GM12878 (cell line): Measurements from ENCODE around the gene MGAT4C. TPM values are rescaled to one million over a fixed set of nuclear protein-coding genes. Genes with fewer than 3 reads are reported as not detected.

Experiments used
- ATAC-seq: fragments of 200-7000 bp; cut with Tn5 transposase; 3 replicates; pipeline ENCODE4 v1.9.1; 2020; ENCODE audit warnings: mild to moderate bottlenecking, moderate library complexity
- BruUV-seq: library from RNA; stranded (reverse); fragments of 400-500 nt; replicated peaks from 2 replicates; lab custom pipeline; 2021; lab: Mats Ljungman, UMichigan
- CTCF ChIA-PET: fragments of 300-600 bp; sonication (Branson Sonifier 250); formaldehyde crosslinking; extraction: SDS; loops from one replicate; lab custom pipeline; 2021; ENCODE audit warnings: inconsistent platforms; lab: Yijun Ruan, JAX
- POLR2A ChIA-PET: fragments of 350-600 bp; formaldehyde crosslinking; extraction: SDS; loops from one replicate; lab custom pipeline; 2021; ENCODE audit warnings: inconsistent platforms; lab: Charles Lee
- RAD21 ChIA-PET: fragments of 300-600 bp; sonication (Branson Sonifier 250); formaldehyde crosslinking; loops from one replicate; lab custom pipeline; 2023; ENCODE audit warnings: antibody characterized with exemption; ENCODE audit not compliant: unreplicated experiment; lab: Charles Lee
- SMC1A ChIA-PET: fragments of 300-600 bp; sonication (Branson Sonifier 250); formaldehyde crosslinking; loops from one replicate; lab custom pipeline; 2023; ENCODE audit not compliant: unreplicated experiment, uncharacterized antibody; lab: Charles Lee
- DNase-seq: peaks from one replicate; pipeline ENCODE4 v3.0.0-alpha.2; 2011; ENCODE audit warnings: low read depth, low spot score
- FAIRE-seq: peaks from 3 replicates; lab custom pipeline; 2011; peaks lifted over from hg19 to GRCh38; lab: Jason Lieb, UNC
- H2AFZ ChIP-seq: 2 replicates; pipeline ENCODE4 v1.6.0; 2011; ENCODE audit warnings: low read depth, low read length, control low read depth; ENCODE audit not compliant: control insufficient read depth
- H3K27ac ChIP-seq: 2 replicates; pipeline ENCODE4 v1.5.1; 2011; ENCODE audit warnings: control low read depth; ENCODE audit not compliant: control insufficient read depth, insufficient read depth
- H3K27me3 ChIP-seq, 2 experiments: replicated peaks in 1 of 2; 2 replicates each; pipeline versions ENCODE4 v1.6.0 to v1.6.1; 2011; ENCODE audit warnings: low read length in 1 of 2; ENCODE audit not compliant: control insufficient read depth in 2 of 2, insufficient read depth in 2 of 2
- H3K36me3 ChIP-seq, 2 experiments: 2 replicates each; pipeline ENCODE4 v1.5.1; 2011; ENCODE audit warnings: low read length in 1 of 2; ENCODE audit not compliant: control insufficient read depth in 2 of 2, insufficient read depth in 2 of 2
- H3K4me1 ChIP-seq: 2 replicates; pipeline ENCODE4 v1.6.1; 2011; ENCODE audit warnings: mild to moderate bottlenecking, low read length, moderate library complexity, mixed read lengths; ENCODE audit not compliant: control insufficient read depth, insufficient read depth
- H3K4me2 ChIP-seq: 2 replicates; pipeline ENCODE4 v1.6.0; 2011; ENCODE audit warnings: control low read depth; ENCODE audit not compliant: control insufficient read depth, insufficient read depth
- H3K4me3 ChIP-seq: fragments of 200-600 bp; sonication (generic); 2 replicates; pipeline ENCODE4 v1.5.1; 2016
- H3K79me2 ChIP-seq: 2 replicates; pipeline ENCODE4 v1.6.0; 2011; ENCODE audit warnings: low read length; ENCODE audit not compliant: control insufficient read depth, insufficient read depth
- H3K9ac ChIP-seq: 2 replicates; pipeline ENCODE4 v1.8.0; 2011; ENCODE audit warnings: low read length, control low read depth, mixed read lengths; ENCODE audit not compliant: control insufficient read depth, insufficient read depth
- H3K9me3 ChIP-seq: replicated peaks from 3 replicates; pipeline ENCODE4 v1.5.1; 2011; ENCODE audit warnings: mild to moderate bottlenecking, low read length; ENCODE audit not compliant: control insufficient read depth, insufficient read depth
- H4K20me1 ChIP-seq: 2 replicates; pipeline ENCODE4 v1.6.0; 2011; ENCODE audit not compliant: control insufficient read depth, insufficient read depth
- HDGF ChIP-seq: fragments of 450-650 bp; IDR thresholded peaks from 2 replicates; pipeline ENCODE4 v1.6.1; 2016; ENCODE audit warnings: antibody characterized with exemption
- POLR2AphosphoS2 ChIP-seq: IDR thresholded peaks from 2 replicates; pipeline ENCODE4 v1.6.1; 2011; ENCODE audit warnings: low read depth, mild to moderate bottlenecking, low read length, improper control_type of control experiment, moderate library complexity
- SUZ12 ChIP-seq: fragments of 200-600 bp; sonication (generic); IDR thresholded peaks from one replicate; pipeline ENCODE4 v1.6.1; 2018; ENCODE audit warnings: antibody characterized with exemption, mild to moderate bottlenecking; ENCODE audit not compliant: unreplicated experiment
- TBL1XR1 ChIP-seq: IDR thresholded peaks from 2 replicates; pipeline ENCODE4 v1.6.1; 2012; ENCODE audit warnings: low read depth, low read length, improper control_type of control experiment
- ZBED1 ChIP-seq: IDR thresholded peaks from 2 replicates; pipeline ENCODE4 v1.6.1; 2016; ENCODE audit warnings: borderline replicate concordance
- ZNF207 ChIP-seq: fragments of 450-650 bp; IDR thresholded peaks from 2 replicates; pipeline ENCODE4 v1.6.1; 2014; ENCODE audit warnings: antibody characterized with exemption, mild to moderate bottlenecking, borderline replicate concordance
- WGBS: methylation state at CpG from one replicate; pipeline ENCODE4 v1.1.6; 2016; ENCODE audit warnings: low lambda C conversion rate; ENCODE audit not compliant: insufficient replicate concordance, insufficient coverage; ENCODE audit errors: missing lambda C conversion rate; 5-methylcytosine and 5-hydroxymethylcytosine counted together
- in situ Hi-C: fragments of 300-500 bp; cut with MboI; formaldehyde crosslinking; loops from 9 replicates; pipeline ENCODE4 v1.14.3; 2018; ENCODE audit warnings: mixed read lengths
- intact Hi-C: fragments of 100-400 bp; cut with micrococcal nuclease; formaldehyde crosslinking; loops from one replicate; pipeline ENCODE4 v1.14.2; 2022; ENCODE audit not compliant: unreplicated experiment
- polyA plus RNA-seq, 11 experiments: library from polyadenylated mRNA; depleted of rRNA in 4 of 11; unstranded in 6 of 11; stranded (reverse) in 5 of 11; fragments of >200 nt; fragmentation: Nextera tagmentation in 4 of 11; fragmentation: Illumina TruSeq in 1 of 11; extraction: Ambion mirVana in 4 of 11; extraction: Trizol in 1 of 11; gene quantifications; 1 replicate in 1 of 11; 2 replicates in 10 of 11; pipeline versions ENCODE4 v1.2.1 to v1.2.3, GENCODE V29; 2011 to 2016; ENCODE audit warnings: inconsistent platforms in 2 of 11, missing spikeins in 2 of 11, low read depth in 1 of 11
- total RNA-seq, 4 experiments: library from RNA; depleted of rRNA in 3 of 4; stranded (reverse); fragments of >200 nt in 3 of 4; fragmentation: Illumina TruSeq in 1 of 4; extraction: Trizol in 1 of 4; gene quantifications; 2 replicates each; pipeline versions ENCODE4 v1.2.1 to v1.2.3, GENCODE V29; 2013 to 2021
- TF ChIP-seq, protein P1 (sequence below): fragments of 450-650 bp; IDR thresholded peaks from 2 replicates; pipeline ENCODE4 v1.6.1; 2018; ENCODE audit warnings: borderline replicate concordance, mild to moderate bottlenecking; ENCODE audit not compliant: partially characterized antibody
- TF ChIP-seq, protein P2 (sequence below): fragments of 450-650 bp; formaldehyde crosslinking; IDR thresholded peaks from 2 replicates; pipeline ENCODE4 v1.5.0; 2022; ENCODE audit warnings: mild to moderate bottlenecking, missing genetic modification characterization

Gene MGAT4C
- total and polyA plus RNA-seq, 10 of the 15 experiments (the other 5 are each of a cell fraction or from before 2014, with no cell fraction given): not detected

GRCh38 chr12:86261578-86261977, 5.4 kb upstream of the MGAT4C start:
- H3K36me3 ChIP-seq: no peaks in the 10 kb centered on the region
- H3K27me3 ChIP-seq: no peaks in the 10 kb centered on the region
- no peak overlapping the region for H3K4me3 ChIP-seq
- no peaks in the 10 kb centered on the region for H3K9me3 ChIP-seq
- ChIA-PET SMC1A (no interaction called here), CTCF (no interaction called here), POLR2A (no interaction called here), RAD21 (no interaction called here)
- TF ChIP-seq POLR2AphosphoS2 (no peak), SUZ12 (no peak), ZBED1 (no peak), TBL1XR1 (no peak), HDGF (no peak), ZNF207 (no peak)
- TF ChIP-seq, protein P1, sequence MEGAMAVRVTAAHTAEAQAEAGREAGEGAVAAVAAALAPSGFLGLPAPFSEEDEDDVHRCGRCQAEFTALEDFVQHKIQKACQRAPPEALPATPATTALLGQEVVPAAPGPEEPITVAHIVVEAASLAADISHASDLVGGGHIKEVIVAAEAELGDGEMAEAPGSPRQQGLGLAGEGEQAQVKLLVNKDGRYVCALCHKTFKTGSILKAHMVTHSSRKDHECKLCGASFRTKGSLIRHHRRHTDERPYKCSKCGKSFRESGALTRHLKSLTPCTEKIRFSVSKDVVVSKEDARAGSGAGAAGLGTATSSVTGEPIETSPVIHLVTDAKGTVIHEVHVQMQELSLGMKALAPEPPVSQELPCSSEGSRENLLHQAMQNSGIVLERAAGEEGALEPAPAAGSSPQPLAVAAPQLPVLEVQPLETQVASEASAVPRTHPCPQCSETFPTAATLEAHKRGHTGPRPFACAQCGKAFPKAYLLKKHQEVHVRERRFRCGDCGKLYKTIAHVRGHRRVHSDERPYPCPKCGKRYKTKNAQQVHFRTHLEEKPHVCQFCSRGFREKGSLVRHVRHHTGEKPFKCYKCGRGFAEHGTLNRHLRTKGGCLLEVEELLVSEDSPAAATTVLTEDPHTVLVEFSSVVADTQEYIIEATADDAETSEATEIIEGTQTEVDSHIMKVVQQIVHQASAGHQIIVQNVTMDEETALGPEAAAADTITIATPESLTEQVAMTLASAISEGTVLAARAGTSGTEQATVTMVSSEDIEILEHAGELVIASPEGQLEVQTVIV: no peak
- TF ChIP-seq, protein P2, sequence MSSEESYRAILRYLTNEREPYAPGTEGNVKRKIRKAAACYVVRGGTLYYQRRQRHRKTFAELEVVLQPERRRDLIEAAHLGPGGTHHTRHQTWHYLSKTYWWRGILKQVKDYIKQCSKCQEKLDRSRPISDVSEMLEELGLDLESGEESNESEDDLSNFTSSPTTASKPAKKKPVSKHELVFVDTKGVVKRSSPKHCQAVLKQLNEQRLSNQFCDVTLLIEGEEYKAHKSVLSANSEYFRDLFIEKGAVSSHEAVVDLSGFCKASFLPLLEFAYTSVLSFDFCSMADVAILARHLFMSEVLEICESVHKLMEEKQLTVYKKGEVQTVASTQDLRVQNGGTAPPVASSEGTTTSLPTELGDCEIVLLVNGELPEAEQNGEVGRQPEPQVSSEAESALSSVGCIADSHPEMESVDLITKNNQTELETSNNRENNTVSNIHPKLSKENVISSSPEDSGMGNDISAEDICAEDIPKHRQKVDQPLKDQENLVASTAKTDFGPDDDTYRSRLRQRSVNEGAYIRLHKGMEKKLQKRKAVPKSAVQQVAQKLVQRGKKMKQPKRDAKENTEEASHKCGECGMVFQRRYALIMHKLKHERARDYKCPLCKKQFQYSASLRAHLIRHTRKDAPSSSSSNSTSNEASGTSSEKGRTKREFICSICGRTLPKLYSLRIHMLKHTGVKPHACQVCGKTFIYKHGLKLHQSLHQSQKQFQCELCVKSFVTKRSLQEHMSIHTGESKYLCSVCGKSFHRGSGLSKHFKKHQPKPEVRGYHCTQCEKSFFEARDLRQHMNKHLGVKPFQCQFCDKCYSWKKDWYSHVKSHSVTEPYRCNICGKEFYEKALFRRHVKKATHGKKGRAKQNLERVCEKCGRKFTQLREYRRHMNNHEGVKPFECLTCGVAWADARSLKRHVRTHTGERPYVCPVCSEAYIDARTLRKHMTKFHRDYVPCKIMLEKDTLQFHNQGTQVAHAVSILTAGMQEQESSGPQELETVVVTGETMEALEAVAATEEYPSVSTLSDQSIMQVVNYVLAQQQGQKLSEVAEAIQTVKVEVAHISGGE (CRISPR knock-in tag): no peak
- WGBS: 35% methylated on average over 2 of the region's 2 CpGs
- intact Hi-C loops (no loop called here), in situ Hi-C loops (no loop called here)
- H3K27ac ChIP-seq: no peak overlapping the region
- BruUV-seq: no TSS peak
- no peak overlapping the region for H2AFZ ChIP-seq
- H3K4me2 ChIP-seq: no peak overlapping the region
- DNase-seq: no peak
- H4K20me1 ChIP-seq: no peaks in the 10 kb centered on the region
- FAIRE-seq: no peak
- no peaks in the 10 kb centered on the region for H3K4me1 ChIP-seq
- H3K9ac ChIP-seq: no peak overlapping the region
- H3K79me2 ChIP-seq: no peaks in the 10 kb centered on the region
- no peak for ATAC-seq
